NCI-H2227 (cell line): Measurements from ENCODE around the gene NAA30.
A peak's percentile ranks its signal among the peaks of the same experiment; 100 is the strongest.
"Not testable (repeated sequence)": the region's sequence is repeated elsewhere in the genome, so short reads cannot be mapped to it uniquely, and the experiment has no call there.

ENCODE experiments used
- DNase-seq: peaks from one replicate; lab custom pipeline; 2025; ENCODE audit not compliant: unreplicated experiment; lab: John Stamatoyannopoulos, UW

Gene NAA30

GRCh38 chr14:57390037-57390805 is at the start of gene NAA30:
NAA30 (plus strand) TSS chr14:57390586; CDS start chr14:57390958, 372 bp downstream.
- DNase-seq = peak; percentile 93

GRCh38 chr14:57343545-57344297 is 46.7 kb upstream of the NAA30 start:
- DNase-seq = not testable (repeated sequence)

DNA sequence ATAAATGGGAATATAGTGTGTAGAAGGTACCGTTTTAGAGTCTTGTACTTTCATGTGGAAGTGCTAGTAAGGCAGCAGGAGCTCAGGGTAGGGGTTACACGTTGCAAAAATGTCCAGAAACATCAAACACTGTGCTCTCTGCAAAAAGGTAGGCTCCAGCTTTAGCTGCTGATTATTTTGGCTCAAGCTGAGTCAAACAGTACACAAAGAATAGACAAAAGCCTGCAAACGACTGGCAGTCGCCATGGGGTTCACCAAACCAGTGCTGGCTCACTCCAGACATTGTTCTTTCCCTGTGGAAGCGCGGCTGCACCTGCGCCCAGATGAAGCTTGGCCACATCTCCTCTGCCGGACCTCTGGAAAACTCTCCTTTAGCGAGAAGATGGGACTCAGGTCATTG is 45.3 kb upstream of the NAA30 start:
- DNase-seq = peak; percentile 7

GRCh38 chr14:57346741-57347140 is 43.6 kb upstream of the NAA30 start:
- peak; percentile 19 for DNase-seq

DNA sequence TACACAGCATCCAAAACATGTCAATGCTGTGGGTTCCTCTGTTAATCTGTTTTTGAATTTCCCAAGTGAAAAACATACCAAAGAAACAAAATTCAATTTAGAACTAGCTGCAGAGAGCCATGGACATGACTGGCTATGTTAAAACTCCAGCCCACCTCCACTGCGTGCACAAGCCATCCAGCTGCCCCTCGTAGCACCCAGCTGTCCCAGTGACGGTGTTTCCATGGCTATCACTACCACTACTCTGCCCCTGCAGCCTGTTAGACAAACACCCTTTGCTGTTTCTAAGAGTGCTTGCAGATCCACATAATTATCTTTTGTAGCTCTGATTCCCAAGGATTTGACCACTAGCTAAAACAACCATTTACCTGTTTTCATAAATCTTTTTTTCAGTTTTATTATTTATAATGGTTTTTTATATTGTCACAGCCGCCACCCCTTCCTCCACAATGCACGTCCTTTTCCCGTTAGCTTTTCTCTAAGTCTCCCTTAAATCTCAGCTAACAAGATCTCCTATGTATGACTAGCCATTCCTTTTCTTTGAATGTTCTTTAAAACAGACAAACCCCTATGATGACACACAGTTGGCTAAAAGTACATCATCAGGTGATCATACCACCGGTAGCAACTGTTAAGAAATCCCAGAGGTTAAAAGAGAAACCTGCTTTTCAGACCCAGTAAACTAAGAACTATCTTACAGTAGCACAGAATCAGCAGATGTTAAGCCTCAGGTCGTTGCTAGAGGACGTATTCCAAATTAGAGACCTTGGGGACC is 37.8 kb upstream of the NAA30 start:
- DNase-seq = peak; percentile 29

DNA sequence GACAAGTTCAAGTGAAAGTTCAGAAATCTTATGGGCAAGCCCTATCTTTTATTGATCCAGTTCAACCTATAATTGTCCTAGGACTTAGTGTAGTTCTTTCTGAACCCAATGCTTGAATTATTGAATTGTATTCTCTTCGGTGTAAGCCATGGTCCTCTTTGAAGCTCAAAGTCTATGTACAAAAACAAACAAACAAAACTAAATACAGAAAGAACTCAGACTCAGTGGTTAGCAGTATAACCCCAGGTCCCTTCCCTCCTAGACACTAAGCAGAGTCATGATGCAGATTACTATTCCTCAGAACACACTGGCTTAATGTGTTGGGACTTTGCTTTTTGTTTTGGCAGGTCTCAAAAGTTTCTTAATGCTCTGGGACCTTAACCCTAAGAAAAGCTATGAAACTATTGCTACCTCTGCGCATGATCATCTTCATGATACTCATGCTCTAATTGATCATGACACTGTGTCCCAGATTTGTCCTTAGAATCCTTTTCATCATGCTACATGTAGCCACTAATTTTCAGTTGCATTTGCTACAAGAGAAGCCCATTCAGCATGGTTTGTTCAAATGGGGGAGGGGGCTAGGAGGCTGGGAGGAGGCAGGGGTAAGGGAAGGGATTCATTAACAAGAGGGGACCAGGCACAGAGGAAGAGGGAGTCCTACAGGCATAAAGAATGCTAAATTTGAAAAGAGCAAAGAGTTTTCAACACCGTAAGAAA is 35.1 kb upstream of the NAA30 start:
- DNase-seq = no peak

- DNase-seq = no peak
These were observed 28.0 kb upstream of the NAA30 start for GRCh38 chr14:57362361-57362760.

- DNase-seq = no peak
These were observed 25.5 kb upstream of the NAA30 start for GRCh38 chr14:57364659-57365450.

DNA sequence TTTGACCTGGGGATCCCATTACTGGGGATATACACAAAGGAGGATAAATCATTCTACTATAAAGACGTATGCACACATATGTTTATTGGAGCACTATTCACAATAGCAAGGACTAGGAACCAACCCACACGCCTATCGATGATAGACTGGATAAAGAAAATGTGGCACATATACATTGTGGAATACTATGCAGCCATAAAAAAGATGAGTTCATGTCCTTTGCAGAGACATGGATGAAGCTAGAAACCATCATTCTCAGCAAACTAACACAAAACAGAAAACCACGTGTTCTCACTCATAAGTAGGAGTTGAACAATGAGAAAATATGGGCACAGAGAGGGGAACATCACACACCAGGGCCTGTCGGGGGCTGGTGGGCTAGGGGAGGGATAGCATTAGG is 20.2 kb upstream of the NAA30 start:
- DNase-seq = not testable (repeated sequence)

- no peak for DNase-seq
These were observed 19.4 kb upstream of the NAA30 start for GRCh38 chr14:57371013-57371412.

DNA sequence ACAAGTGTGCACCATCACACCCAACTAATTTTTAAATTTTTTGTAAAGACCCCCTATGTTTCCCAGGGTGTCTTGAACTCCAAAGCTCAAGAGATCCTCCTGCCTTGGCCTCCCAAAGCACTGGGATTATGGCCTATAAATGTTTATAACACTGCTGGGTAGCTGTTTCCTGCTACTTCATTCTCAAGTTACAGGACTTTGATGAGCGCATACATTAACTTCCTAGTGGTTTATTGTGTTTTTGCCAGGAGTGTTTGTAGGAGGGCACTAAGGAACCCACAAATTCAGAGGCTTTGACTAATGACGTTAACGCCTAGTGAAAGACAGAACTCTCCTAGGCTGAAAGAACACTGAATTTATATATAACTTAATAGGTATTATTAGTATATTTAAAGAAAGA is 15.2 kb upstream of the NAA30 start:
- no peak for DNase-seq

DNA sequence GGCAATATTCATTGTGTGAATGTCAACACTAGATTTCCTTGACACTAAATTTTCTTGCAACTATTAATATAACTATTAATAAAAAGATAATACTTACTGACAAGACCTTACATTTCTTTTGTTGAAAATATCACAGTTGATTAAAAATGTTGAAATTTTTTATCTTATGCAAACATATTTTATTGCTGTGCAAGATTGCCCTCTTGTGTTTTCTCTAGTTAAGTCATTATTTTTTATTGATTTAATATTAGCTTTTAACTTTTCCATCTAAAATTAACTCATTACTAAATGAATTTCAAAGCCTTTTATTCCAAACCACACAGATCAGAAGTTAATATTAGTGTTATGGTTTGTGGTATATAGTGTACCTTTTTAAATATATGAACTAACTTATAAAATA is 11.7 kb upstream of the NAA30 start:
- DNase-seq = no peak

- no peak for DNase-seq
These were observed 9.5 kb upstream of the NAA30 start for GRCh38 chr14:57380935-57381334.

- DNase-seq = no peak
These were observed 8.1 kb upstream of the NAA30 start for GRCh38 chr14:57382283-57382682.

DNA sequence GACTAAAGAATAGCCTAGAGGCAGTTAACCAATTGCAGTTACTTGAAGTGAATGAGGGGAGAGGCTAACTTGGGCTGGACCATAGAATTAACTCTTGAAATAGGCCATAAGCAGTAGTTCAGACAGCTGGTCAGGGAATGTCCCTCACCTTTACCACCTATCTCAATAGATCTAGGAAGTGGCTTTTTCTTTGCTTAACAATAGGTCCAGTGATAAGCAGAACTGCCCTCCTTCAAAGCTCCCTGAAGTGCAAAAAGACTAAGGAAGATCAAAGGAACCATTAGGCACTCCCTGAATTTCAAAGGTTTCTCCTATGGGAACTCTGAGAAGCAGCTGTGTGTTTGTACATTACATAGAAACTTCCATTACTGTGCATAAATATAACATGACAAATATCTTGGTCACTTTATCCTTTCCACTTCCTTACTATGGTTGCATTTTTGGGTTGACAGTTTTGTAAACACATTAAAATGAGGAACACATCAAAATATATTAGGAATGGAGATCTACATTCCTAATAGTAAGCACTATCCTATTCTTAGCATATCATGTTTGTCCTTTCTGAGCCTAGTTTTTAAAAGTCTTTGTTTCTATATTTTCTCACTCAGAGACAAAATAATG is 7.2 kb upstream of the NAA30 start:
- DNase-seq = no peak

GRCh38 chr14:57388067-57388466 is 2.3 kb upstream of the NAA30 start:
- DNase-seq = no peak

- DNase-seq = no peak
These were observed 745 bp upstream of the NAA30 start for GRCh38 chr14:57389646-57390036.

DNA sequence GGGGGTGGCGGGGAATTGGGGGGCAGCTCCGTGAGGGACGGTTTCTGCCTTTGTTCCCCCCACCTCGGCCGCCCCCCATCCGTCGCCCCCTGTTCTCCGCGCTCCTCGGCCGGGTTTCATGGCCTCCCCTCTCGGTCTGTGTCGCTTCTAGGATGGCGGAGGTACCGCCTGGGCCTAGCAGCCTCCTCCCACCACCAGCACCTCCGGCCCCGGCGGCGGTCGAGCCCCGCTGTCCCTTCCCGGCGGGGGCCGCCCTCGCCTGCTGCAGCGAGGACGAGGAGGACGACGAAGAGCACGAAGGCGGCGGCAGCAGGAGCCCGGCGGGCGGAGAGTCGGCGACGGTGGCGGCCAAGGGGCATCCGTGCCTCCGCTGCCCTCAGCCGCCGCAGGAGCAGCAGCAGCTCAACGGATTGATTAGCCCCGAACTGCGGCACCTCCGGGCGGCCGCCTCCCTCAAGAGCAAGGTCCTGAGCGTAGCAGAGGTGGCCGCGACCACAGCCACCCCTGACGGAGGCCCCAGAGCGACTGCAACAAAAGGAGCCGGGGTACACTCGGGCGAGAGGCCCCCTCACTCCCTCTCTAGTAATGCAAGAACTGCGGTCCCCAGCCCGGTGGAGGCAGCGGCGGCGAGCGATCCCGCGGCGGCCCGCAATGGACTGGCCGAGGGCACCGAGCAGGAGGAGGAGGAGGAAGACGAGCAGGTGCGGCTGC is 575 bp downstream of the NAA30 start:
- peak; percentile 50 for DNase-seq

DNA sequence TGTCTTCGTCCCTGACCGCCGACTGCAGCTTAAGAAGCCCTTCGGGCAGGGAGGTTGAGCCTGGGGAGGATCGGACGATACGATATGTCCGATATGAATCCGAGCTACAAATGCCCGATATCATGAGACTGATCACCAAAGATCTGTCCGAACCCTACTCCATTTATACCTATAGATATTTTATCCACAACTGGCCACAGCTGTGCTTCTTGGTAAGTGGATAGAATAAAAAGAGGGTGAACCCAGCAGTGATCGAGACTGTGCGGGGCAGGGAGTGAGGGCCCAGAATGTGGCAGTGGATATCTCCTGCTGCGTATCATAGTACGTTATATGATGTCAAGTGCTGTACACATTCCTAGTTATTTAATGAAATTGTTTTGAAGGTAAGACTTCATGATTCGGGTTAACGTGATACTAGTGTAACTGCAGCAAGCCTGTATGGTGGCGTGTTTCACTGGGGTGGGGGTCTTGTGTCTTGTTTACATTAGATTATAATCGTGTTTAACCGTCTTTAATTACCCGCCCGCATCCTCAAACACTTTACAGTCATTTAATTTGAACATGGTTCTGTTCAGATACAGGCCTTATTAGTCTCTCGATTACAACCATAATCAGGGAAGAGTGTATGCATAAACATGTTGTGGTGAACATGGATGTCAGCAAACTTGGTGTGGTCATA is 1.3 kb downstream of the NAA30 start:
- no peak for DNase-seq
